Measurements from ENCODE around the gene LRTM2. TPM values are rescaled to one million over a fixed set of nuclear protein-coding genes. Genes with fewer than 3 reads are reported as not detected.
A peak's percentile ranks its signal among the peaks of the same experiment; 100 is the strongest.

LRTM2 gene
- total and polyA plus RNA-seq, 2 donors (not counting 1 experiment from before 2014, with no cell fraction given) = not detected

DNA sequence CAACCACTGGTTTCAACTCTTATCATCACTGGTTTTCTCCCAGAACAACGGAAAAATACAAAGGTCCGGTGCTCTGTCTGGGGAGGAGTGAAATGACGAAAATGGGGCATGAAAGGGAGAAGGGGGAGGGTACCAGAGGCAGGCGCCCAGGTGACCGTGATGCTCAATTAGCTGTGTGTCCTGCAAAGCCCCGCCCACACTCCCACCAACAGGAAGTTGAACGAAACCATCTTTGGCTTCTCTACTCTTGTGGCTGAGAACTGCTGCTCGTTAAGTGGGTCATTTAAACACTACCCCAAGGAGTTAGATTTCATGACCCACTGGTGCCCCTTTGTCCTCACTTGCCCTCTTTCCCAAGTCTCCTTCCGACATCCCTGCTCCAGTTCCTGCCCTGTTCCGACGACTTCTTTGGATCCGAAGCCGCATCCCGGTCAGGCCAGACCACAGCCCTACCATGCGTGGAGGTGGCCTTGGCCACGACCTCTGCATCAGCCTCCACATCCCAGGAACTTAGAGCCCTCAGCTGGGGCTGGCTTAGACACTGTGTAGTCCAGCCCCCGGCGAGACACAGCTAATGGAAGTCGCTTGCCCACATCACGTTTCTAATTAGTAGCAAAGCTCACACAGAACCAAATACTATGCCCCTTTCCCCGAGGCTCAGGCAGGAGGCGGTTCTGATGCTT is 11.4 kb upstream of the LRTM2 start:
- TF ChIP-seq, protein P1, sequence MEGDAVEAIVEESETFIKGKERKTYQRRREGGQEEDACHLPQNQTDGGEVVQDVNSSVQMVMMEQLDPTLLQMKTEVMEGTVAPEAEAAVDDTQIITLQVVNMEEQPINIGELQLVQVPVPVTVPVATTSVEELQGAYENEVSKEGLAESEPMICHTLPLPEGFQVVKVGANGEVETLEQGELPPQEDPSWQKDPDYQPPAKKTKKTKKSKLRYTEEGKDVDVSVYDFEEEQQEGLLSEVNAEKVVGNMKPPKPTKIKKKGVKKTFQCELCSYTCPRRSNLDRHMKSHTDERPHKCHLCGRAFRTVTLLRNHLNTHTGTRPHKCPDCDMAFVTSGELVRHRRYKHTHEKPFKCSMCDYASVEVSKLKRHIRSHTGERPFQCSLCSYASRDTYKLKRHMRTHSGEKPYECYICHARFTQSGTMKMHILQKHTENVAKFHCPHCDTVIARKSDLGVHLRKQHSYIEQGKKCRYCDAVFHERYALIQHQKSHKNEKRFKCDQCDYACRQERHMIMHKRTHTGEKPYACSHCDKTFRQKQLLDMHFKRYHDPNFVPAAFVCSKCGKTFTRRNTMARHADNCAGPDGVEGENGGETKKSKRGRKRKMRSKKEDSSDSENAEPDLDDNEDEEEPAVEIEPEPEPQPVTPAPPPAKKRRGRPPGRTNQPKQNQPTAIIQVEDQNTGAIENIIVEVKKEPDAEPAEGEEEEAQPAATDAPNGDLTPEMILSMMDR (conservative IDR thresholded peaks at IDR 0.05 in 1 of 2, IDR thresholded peaks at IDR 0.05 in 1 of 2; ENCODE audit: low read depth in 1 of 2, low read length in 2 of 2) = no peak
- TF ChIP-seq EZH2 (IDR thresholded peaks at IDR 0.05; ENCODE audit: low read length, missing control alignments) = no peak
- Histone ChIP-seq H3K79me2 (ENCODE audit: control insufficient read depth, insufficient read depth, low read length) (no peaks in the 10 kb centered on the region), H4K20me1 (ENCODE audit: control insufficient read depth, extremely low read depth, insufficient read depth, low read length) (no peaks in the 10 kb centered on the region), H3K4me2 (ENCODE audit: extremely low read depth, insufficient read depth, low read length) (no peak overlapping the region), H3K27me3 (ENCODE audit: control insufficient read depth, insufficient read depth, low read length) (no peaks in the 10 kb centered on the region), H3K4me1 (ENCODE audit: control insufficient read depth, extremely low read depth, insufficient read depth, low read length) (no peaks in the 10 kb centered on the region), H3K9ac (ENCODE audit: insufficient read depth, low read length) (no peak overlapping the region), H3K27ac (ENCODE audit: insufficient read depth, low read length) (no peak overlapping the region), H3K4me3 (replicated peaks in 1 of 4; ENCODE audit: control extremely low read depth in 1 of 4, insufficient read depth in 1 of 4, low read depth in 3 of 4, low read length in 4 of 4) (no peak overlapping the region), H2AFZ (ENCODE audit: low read length) (no peak overlapping the region), H3K9me3 (ENCODE audit: control insufficient read depth, insufficient read depth, low read depth, low read length) (no peaks in the 10 kb centered on the region), H3K36me3 (ENCODE audit: control insufficient read depth, insufficient read depth, low read length) (no peaks in the 10 kb centered on the region)
- no peak for DNase-seq (ENCODE audit: low read depth in 2 of 2)

DNA sequence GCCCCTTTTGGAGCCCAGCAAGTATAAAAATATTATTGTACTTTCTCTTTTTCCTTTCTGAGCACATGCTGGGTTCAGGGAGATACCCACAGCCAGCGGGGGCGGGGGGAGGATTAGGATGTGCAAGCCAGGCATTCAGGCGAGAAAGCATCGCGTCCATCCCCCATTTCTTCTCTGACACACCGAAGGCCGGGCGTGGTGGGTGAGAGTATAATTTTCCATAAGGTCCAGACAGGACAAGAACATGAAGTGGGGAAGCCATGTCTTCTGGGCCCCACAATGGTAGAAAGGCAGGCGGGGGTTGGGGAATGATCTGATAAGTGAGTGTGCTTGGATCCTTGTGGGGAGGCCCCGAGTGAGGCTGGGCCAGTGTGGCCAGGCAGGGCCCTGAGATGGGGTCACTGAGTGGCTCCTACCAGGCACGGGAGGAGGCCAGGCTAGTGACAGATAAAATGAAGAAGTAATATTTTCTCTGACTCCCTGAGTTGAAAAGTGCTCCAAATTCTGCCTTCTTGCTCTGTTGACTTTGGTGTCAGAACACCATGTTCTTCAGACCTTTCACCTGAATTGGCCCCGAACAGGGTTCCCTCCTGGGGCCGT is 10.7 kb upstream of the LRTM2 start:
- Histone ChIP-seq H3K4me2 (ENCODE audit: extremely low read depth, insufficient read depth, low read length) (no peak overlapping the region), H3K79me2 (ENCODE audit: control insufficient read depth, insufficient read depth, low read length) (no peaks in the 10 kb centered on the region), H3K9ac (ENCODE audit: insufficient read depth, low read length) (no peak overlapping the region), H3K4me1 (ENCODE audit: control insufficient read depth, extremely low read depth, insufficient read depth, low read length) (no peaks in the 10 kb centered on the region), H2AFZ (ENCODE audit: low read length) (no peak overlapping the region), H4K20me1 (ENCODE audit: control insufficient read depth, extremely low read depth, insufficient read depth, low read length) (no peaks in the 10 kb centered on the region), H3K9me3 (ENCODE audit: control insufficient read depth, insufficient read depth, low read depth, low read length) (no peaks in the 10 kb centered on the region), H3K27ac (ENCODE audit: insufficient read depth, low read length) (no peak overlapping the region), H3K36me3 (ENCODE audit: control insufficient read depth, insufficient read depth, low read length) (no peaks in the 10 kb centered on the region), H3K4me3 (replicated peaks in 1 of 4; ENCODE audit: control extremely low read depth in 1 of 4, insufficient read depth in 1 of 4, low read depth in 3 of 4, low read length in 4 of 4) (no peak overlapping the region), H3K27me3 (ENCODE audit: control insufficient read depth, insufficient read depth, low read length) (peaks cover 2% of the 10 kb centered on the region)
- DNase-seq (ENCODE audit: low read depth in 2 of 2) = no peak
- TF ChIP-seq, protein P1 (conservative IDR thresholded peaks at IDR 0.05 in 1 of 2, IDR thresholded peaks at IDR 0.05 in 1 of 2; ENCODE audit: low read depth in 1 of 2, low read length in 2 of 2) = no peak
- TF ChIP-seq EZH2 (IDR thresholded peaks at IDR 0.05; ENCODE audit: low read length, missing control alignments) = no peak

DNA sequence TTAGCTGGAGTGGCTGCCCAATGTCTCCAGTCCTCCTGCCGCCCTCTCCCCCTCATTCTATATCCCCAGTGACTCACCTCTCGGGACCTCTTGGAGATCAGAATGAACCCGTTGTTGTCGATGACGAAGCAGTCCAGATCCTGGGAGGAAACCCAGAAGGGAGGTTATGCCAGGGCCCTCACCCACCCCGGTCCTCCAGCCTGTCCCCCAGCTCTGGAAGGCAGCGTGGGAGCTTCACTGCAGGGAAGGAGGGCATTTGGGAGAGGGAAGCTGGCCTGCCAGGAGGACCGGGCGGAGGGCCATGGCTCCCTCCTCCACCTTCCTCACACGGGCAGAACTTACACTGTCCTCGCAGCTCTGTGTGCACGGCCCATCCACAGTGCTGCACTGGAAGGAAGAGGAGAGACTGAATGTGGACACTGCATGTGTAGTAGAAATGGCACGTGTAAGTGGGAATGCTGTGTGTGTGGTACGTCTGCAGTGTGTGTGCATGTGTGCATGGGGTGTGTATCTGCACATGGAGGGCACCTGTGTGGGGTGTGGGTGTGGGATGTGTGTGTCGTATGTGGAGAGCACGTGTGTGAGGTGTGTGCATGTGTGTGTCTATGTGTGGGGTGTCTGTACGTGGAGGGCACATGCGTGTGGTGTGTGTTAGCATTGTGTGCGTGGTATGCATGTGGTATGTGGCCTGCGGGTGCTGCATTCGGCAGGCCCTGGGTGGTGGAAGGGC is 10.0 kb upstream of the LRTM2 start:
- H3K9me3 ChIP-seq (ENCODE audit: control insufficient read depth, insufficient read depth, low read depth, low read length) = no peaks in the 10 kb centered on the region
- H3K4me3 ChIP-seq (replicated peaks in 1 of 4; ENCODE audit: control extremely low read depth in 1 of 4, insufficient read depth in 1 of 4, low read depth in 3 of 4, low read length in 4 of 4) = no peak overlapping the region
- TF ChIP-seq, protein P1 (conservative IDR thresholded peaks at IDR 0.05 in 1 of 2, IDR thresholded peaks at IDR 0.05 in 1 of 2; ENCODE audit: low read depth in 1 of 2, low read length in 2 of 2) = no peak
- TF ChIP-seq EZH2 (IDR thresholded peaks at IDR 0.05; ENCODE audit: low read length, missing control alignments) = no peak
- no peak overlapping the region for H3K27ac ChIP-seq (ENCODE audit: insufficient read depth, low read length)
- no peaks in the 10 kb centered on the region for H3K79me2 ChIP-seq (ENCODE audit: control insufficient read depth, insufficient read depth, low read length)
- H3K9ac ChIP-seq (ENCODE audit: insufficient read depth, low read length) = no peak overlapping the region
- no peak overlapping the region for H3K4me2 ChIP-seq (ENCODE audit: extremely low read depth, insufficient read depth, low read length)
- peaks cover 5% of the 10 kb centered on the region for H3K27me3 ChIP-seq (ENCODE audit: control insufficient read depth, insufficient read depth, low read length)
- no peaks in the 10 kb centered on the region for H4K20me1 ChIP-seq (ENCODE audit: control insufficient read depth, extremely low read depth, insufficient read depth, low read length)
- H3K36me3 ChIP-seq (ENCODE audit: control insufficient read depth, insufficient read depth, low read length) = no peaks in the 10 kb centered on the region
- no peaks in the 10 kb centered on the region for H3K4me1 ChIP-seq (ENCODE audit: control insufficient read depth, extremely low read depth, insufficient read depth, low read length)
- H2AFZ ChIP-seq (ENCODE audit: low read length) = no peak overlapping the region
- DNase-seq (ENCODE audit: low read depth in 2 of 2) = peak in 1 of 2 donors; percentile 66

All from fibroblast of lung (primary cell).